Measurements from ENCODE around the gene STX8.

Gene STX8

DNA sequence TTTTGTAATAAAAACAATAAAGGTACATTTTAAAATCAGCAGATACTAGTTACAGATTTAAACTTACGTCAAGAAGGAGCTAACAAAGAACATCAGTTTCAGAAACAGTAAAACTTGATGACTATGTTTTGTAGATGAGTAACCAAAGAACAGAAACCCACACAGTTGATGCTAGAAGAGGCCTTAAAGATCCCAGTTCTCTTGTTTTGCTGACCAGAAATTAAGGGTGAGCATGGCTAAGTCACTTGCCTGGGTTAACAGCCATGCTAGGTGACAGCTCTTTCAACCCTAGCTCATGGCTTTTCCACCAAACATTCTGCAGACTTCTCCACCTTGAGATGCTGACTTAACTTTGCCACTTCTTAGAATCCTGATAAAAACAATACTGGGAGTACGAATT lies 26.4 kb downstream of the STX8 start:
- H3K9me3 Mint-ChIP-seq = no peaks in the 10 kb centered on the region
- DNase-seq (ENCODE audit: low spot score in 2 of 2) (no peak), ATAC-seq (replicated peaks; ENCODE audit: extremely low read depth, poor library complexity, severe bottlenecking) (no peak)
- peaks cover 8% of the 10 kb centered on the region for H3K36me3 Mint-ChIP-seq (ENCODE audit: insufficient read depth)
- H3K27ac Mint-ChIP-seq (ENCODE audit: low read depth) = peak overlapping the region; percentile 27
- H3K4me3 Mint-ChIP-seq = no peak overlapping the region
- H3K4me1 Mint-ChIP-seq = no peaks in the 10 kb centered on the region
- H3K27me3 Mint-ChIP-seq = no peaks in the 10 kb centered on the region

- ATAC-seq (replicated peaks; ENCODE audit: extremely low read depth, poor library complexity, severe bottlenecking) (no peak), DNase-seq (ENCODE audit: low spot score in 2 of 2) (no peak)
- Mint-ChIP-seq H3K36me3 (ENCODE audit: insufficient read depth) (peaks cover 9% of the 10 kb centered on the region), H3K27ac (ENCODE audit: low read depth) (no peak overlapping the region), H3K9me3 (no peaks in the 10 kb centered on the region), H3K4me1 (peaks cover 12% of the 10 kb centered on the region), H3K27me3 (no peaks in the 10 kb centered on the region), H3K4me3 (no peak overlapping the region)
Measured at GRCh38 chr17:9544221-9544620, 31.4 kb downstream of the STX8 start.

GRCh38 chr17:9541718-9542117 lies 33.9 kb downstream of the STX8 start:
- Mint-ChIP-seq H3K4me1 (peaks cover 17% of the 10 kb centered on the region), H3K27me3 (no peaks in the 10 kb centered on the region), H3K4me3 (no peak overlapping the region), H3K9me3 (no peaks in the 10 kb centered on the region), H3K36me3 (ENCODE audit: insufficient read depth) (peaks cover 9% of the 10 kb centered on the region), H3K27ac (ENCODE audit: low read depth) (no peak overlapping the region)
- no peak for ATAC-seq (replicated peaks; ENCODE audit: extremely low read depth, poor library complexity, severe bottlenecking)
- DNase-seq (ENCODE audit: low spot score in 2 of 2) = no peak

GRCh38 chr17:9538626-9539025 lies 37.0 kb downstream of the STX8 start:
- Mint-ChIP-seq H3K9me3 (no peaks in the 10 kb centered on the region), H3K36me3 (ENCODE audit: insufficient read depth) (peaks cover 7% of the 10 kb centered on the region), H3K4me3 (no peak overlapping the region), H3K27ac (ENCODE audit: low read depth) (peak overlapping the region; percentile 33), H3K4me1 (peaks cover 17% of the 10 kb centered on the region), H3K27me3 (no peaks in the 10 kb centered on the region)
- ATAC-seq (replicated peaks; ENCODE audit: extremely low read depth, poor library complexity, severe bottlenecking) (no peak), DNase-seq (ENCODE audit: low spot score in 2 of 2) (no peak)

DNA sequence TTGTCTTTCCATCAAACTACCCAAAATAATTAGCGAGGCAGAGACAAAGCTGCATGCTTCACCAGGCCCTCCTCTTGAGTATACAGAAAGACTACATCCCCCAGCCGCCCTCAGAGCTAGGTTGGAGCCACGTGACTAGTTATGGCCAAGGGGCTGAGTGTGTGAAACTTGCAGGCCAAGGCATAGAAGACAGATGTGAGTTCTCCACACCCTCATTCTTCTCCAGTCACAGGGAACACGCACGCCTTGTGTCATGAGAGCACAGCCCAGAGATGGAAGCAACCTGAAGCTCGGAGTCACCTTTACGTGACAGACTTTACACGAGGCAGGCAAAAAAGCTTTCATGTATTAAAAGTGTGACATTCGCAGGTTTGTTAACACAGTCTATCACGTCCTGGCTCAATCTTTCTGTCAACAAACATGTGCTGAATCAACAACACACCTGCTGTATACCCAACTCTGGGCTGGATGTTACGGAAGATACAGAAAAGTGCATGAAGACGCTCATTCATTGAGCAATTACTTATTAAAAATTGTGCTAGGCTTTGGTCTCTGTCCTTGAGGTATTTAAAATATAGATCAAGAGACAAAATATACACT lies 38.3 kb downstream of the STX8 start:
- Mint-ChIP-seq H3K9me3 (no peaks in the 10 kb centered on the region), H3K4me3 (no peak overlapping the region), H3K27me3 (no peaks in the 10 kb centered on the region), H3K27ac (ENCODE audit: low read depth) (no peak overlapping the region), H3K4me1 (peaks cover 17% of the 10 kb centered on the region), H3K36me3 (ENCODE audit: insufficient read depth) (peaks cover 7% of the 10 kb centered on the region)
- no peak for DNase-seq (ENCODE audit: low spot score in 2 of 2)
- no peak for ATAC-seq (replicated peaks; ENCODE audit: extremely low read depth, poor library complexity, severe bottlenecking)

DNA sequence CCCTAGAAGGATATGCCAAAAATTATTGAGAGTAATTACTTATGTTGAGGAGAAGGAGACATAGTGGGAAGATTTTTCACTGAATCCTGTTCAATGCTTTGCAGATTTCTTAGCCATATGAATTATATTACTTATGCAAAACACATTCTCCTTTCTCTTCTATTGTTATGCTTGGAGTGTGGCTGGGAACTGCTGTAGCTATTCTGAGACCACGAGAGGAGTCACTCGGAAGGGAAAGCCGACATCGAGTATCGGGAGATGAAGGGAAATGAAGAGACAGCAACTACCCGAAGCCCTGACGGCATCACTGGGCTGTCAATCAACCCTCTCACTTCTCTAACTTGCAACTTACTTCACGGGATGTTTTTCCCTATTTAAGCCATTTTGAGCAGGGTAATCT lies 39.6 kb downstream of the STX8 start:
- H3K4me1 Mint-ChIP-seq = peaks cover 16% of the 10 kb centered on the region
- no peaks in the 10 kb centered on the region for H3K9me3 Mint-ChIP-seq
- H3K4me3 Mint-ChIP-seq = no peak overlapping the region
- ATAC-seq (replicated peaks; ENCODE audit: extremely low read depth, poor library complexity, severe bottlenecking) = no peak
- H3K36me3 Mint-ChIP-seq (ENCODE audit: insufficient read depth) = peaks cover 7% of the 10 kb centered on the region
- H3K27ac Mint-ChIP-seq (ENCODE audit: low read depth) = no peak overlapping the region
- DNase-seq (ENCODE audit: low spot score in 2 of 2) = no peak
- H3K27me3 Mint-ChIP-seq = no peaks in the 10 kb centered on the region

DNA sequence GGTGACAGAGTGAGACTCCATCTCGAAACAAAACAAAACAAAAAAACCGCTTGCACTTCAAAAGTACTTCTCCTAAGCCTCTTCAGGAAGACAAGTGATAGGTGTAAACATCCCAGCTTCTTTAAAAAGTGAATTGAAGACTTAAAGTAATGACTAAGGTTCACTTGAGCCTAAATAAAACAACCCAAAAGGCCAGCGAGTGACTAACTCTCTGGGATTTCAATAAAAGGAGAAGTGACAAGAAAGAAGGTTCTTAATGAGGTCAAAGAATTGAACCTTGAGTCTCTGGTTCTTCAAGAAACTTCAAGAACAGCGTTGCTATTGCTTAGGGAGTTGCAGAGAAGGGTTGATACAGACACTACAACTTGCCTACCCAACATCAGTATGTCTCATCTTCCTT lies 42.2 kb downstream of the STX8 start:
- Mint-ChIP-seq H3K9me3 (no peaks in the 10 kb centered on the region), H3K27ac (ENCODE audit: low read depth) (no peak overlapping the region), H3K36me3 (ENCODE audit: insufficient read depth) (no peaks in the 10 kb centered on the region), H3K27me3 (no peaks in the 10 kb centered on the region), H3K4me1 (no peaks in the 10 kb centered on the region), H3K4me3 (no peak overlapping the region)
- ATAC-seq (replicated peaks; ENCODE audit: extremely low read depth, poor library complexity, severe bottlenecking) (no peak), DNase-seq (ENCODE audit: low spot score in 2 of 2) (no peak)

DNA sequence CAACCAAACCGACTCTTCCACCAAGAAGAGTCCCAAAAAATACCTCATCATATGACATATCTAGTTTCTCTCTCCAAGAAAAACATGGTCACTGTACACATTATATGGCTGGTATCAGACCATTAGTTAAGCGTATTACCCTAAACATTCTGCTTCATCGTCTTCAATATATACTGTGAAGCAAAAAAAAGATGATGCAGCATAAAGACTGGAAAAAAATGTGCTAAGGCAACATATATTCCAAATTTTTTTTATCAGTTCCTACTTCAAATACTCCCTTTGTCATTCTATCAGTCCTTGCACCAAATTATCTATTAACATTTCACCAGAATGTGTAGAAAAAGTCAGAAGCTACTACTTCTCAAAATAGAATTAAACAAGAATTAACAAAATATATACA lies 42.9 kb downstream of the STX8 start:
- Mint-ChIP-seq H3K27ac (ENCODE audit: low read depth) (no peak overlapping the region), H3K4me3 (no peak overlapping the region), H3K4me1 (no peaks in the 10 kb centered on the region), H3K36me3 (ENCODE audit: insufficient read depth) (peaks cover 1% of the 10 kb centered on the region), H3K9me3 (no peaks in the 10 kb centered on the region), H3K27me3 (no peaks in the 10 kb centered on the region)
- DNase-seq (ENCODE audit: low spot score in 2 of 2) = no peak
- ATAC-seq (replicated peaks; ENCODE audit: extremely low read depth, poor library complexity, severe bottlenecking) = no peak

GRCh38 chr17:9531034-9531433 lies 44.6 kb downstream of the STX8 start:
- H3K36me3 Mint-ChIP-seq (ENCODE audit: insufficient read depth) = peaks cover 4% of the 10 kb centered on the region
- H3K9me3 Mint-ChIP-seq = no peaks in the 10 kb centered on the region
- H3K27me3 Mint-ChIP-seq = no peaks in the 10 kb centered on the region
- H3K27ac Mint-ChIP-seq (ENCODE audit: low read depth) = no peak overlapping the region
- H3K4me3 Mint-ChIP-seq = no peak overlapping the region
- no peak for DNase-seq (ENCODE audit: low spot score in 2 of 2)
- H3K4me1 Mint-ChIP-seq = no peaks in the 10 kb centered on the region
- ATAC-seq (replicated peaks; ENCODE audit: extremely low read depth, poor library complexity, severe bottlenecking) = no peak

- Mint-ChIP-seq H3K27me3 (no peaks in the 10 kb centered on the region), H3K4me3 (no peak overlapping the region), H3K9me3 (no peaks in the 10 kb centered on the region), H3K36me3 (ENCODE audit: insufficient read depth) (peaks cover 4% of the 10 kb centered on the region), H3K27ac (ENCODE audit: low read depth) (no peak overlapping the region), H3K4me1 (no peaks in the 10 kb centered on the region)
- DNase-seq (ENCODE audit: low spot score in 2 of 2) = no peak
- ATAC-seq (replicated peaks; ENCODE audit: extremely low read depth, poor library complexity, severe bottlenecking) = no peak
Measured at GRCh38 chr17:9529033-9529700, 46.5 kb downstream of the STX8 start.

GRCh38 chr17:9527788-9528187 lies 47.8 kb downstream of the STX8 start:
- Mint-ChIP-seq H3K9me3 (no peaks in the 10 kb centered on the region), H3K36me3 (ENCODE audit: insufficient read depth) (peaks cover 4% of the 10 kb centered on the region), H3K4me3 (no peak overlapping the region), H3K4me1 (no peaks in the 10 kb centered on the region), H3K27ac (ENCODE audit: low read depth) (no peak overlapping the region), H3K27me3 (no peaks in the 10 kb centered on the region)
- no peak for DNase-seq (ENCODE audit: low spot score in 2 of 2)
- no peak for ATAC-seq (replicated peaks; ENCODE audit: extremely low read depth, poor library complexity, severe bottlenecking)

- no peak overlapping the region for H3K4me3 Mint-ChIP-seq
Measured at GRCh38 chr17:9522074-9522473, 53.5 kb downstream of the STX8 start.

GRCh38 chr17:9521062-9521461 lies 54.6 kb downstream of the STX8 start:
- H3K27me3 Mint-ChIP-seq = no peaks in the 10 kb centered on the region
- no peaks in the 10 kb centered on the region for H3K9me3 Mint-ChIP-seq
- ATAC-seq (replicated peaks; ENCODE audit: extremely low read depth, poor library complexity, severe bottlenecking) = no peak
- H3K27ac Mint-ChIP-seq (ENCODE audit: low read depth) = no peak overlapping the region
- H3K36me3 Mint-ChIP-seq (ENCODE audit: insufficient read depth) = no peaks in the 10 kb centered on the region
- H3K4me3 Mint-ChIP-seq = no peak overlapping the region
- peaks cover 28% of the 10 kb centered on the region for H3K4me1 Mint-ChIP-seq
- DNase-seq (ENCODE audit: low spot score in 2 of 2) = no peak

More at GRCh38 chr17:9522074-9522473, 53.5 kb downstream of the STX8 start:
- Mint-ChIP-seq H3K27ac (ENCODE audit: low read depth) (no peak overlapping the region), H3K9me3 (no peaks in the 10 kb centered on the region), H3K27me3 (no peaks in the 10 kb centered on the region), H3K36me3 (ENCODE audit: insufficient read depth) (peaks cover 2% of the 10 kb centered on the region), H3K4me1 (peaks cover 25% of the 10 kb centered on the region)
- DNase-seq (ENCODE audit: low spot score in 2 of 2) (no peak), ATAC-seq (replicated peaks; ENCODE audit: extremely low read depth, poor library complexity, severe bottlenecking) (no peak)
